ENCODE measurements around the gene BIRC3. TPM values are rescaled to one million over a fixed set of nuclear protein-coding genes. Genes with fewer than 3 reads are reported as not detected.

Gene BIRC3
- total RNA-seq, 3 donors from 2014 or later: 2.6 to 30.0 (median 10.8) TPM

DNA sequence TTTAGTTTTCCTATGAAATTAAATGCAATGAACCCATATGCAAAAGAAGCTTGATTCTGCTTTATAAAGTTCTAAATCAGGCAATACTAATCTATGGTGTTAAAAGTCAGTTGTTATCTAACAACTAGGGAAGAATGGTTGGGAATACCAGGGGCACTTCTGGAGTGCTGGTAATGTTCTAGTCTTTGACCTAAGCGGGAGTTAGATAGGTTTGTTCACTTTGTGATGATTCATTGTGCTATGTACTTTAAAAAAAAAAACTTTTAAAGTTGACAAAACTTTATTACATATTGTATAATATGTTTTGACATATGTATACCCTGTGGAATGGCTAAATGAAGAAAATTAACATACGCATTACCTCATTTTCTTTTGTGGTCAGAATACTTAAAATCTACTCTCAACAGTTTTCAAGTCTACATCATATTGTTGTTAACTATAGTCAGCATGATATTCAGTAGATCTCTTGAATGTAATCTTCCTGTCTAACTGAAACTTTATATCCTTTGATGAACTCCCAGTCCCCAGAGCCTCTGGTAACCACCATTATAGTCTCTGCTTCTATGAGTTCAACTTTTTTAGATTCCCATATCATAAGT lies 69.0 kb downstream of the BIRC3 start:
- H3K36me3 ChIP-seq: no peaks in the 10 kb centered on the region
- intact Hi-C loops (cut with DNase I; ENCODE audit: low total_unique reads): no loop called here

DNA sequence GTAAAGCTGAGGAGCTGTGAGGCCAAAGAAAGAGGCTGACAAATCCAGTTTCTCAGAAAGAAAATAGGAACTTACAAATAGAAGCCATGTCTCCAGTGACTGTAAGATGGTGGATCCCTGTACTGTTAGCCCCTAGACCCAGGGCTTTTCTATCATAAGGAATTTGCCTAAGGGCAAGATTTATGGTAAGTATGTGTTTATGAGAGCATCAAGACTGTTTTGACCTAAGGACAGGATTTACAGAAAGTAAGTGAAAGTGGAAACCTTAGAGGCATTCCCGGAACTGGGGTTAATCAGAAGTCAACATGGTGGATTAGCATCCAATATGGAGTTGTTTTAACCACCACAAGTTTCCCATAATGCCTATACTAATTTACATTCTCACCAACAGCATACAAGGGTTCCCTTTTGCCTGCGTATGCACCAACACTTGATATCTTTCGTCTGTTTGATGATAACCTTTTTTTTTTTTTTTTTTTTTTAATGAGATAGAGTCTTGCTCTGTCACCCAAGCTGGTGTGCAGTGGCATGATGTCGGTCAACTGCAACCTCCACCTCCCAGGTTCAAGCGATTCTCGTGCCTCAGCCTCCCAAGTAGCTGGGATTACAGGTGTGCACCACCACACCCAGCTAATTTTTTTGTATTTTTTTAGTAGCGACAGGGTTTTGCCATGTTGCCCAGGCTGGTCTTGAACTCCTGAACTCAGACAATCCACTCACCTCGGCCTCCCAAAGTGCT lies 69.9 kb downstream of the BIRC3 start:
- Histone ChIP-seq H3K4me1 (no peaks in the 10 kb centered on the region), H3K4me3 (no peak overlapping the region), H3K9me3 (no peaks in the 10 kb centered on the region), H3K27ac (no peak overlapping the region), H3K27me3 (no peaks in the 10 kb centered on the region), H3K36me3 (no peaks in the 10 kb centered on the region)
- TF ChIP-seq, protein P1, sequence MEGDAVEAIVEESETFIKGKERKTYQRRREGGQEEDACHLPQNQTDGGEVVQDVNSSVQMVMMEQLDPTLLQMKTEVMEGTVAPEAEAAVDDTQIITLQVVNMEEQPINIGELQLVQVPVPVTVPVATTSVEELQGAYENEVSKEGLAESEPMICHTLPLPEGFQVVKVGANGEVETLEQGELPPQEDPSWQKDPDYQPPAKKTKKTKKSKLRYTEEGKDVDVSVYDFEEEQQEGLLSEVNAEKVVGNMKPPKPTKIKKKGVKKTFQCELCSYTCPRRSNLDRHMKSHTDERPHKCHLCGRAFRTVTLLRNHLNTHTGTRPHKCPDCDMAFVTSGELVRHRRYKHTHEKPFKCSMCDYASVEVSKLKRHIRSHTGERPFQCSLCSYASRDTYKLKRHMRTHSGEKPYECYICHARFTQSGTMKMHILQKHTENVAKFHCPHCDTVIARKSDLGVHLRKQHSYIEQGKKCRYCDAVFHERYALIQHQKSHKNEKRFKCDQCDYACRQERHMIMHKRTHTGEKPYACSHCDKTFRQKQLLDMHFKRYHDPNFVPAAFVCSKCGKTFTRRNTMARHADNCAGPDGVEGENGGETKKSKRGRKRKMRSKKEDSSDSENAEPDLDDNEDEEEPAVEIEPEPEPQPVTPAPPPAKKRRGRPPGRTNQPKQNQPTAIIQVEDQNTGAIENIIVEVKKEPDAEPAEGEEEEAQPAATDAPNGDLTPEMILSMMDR (IDR thresholded peaks at IDR 0.05): no peak
- TF ChIP-seq POLR2A (IDR thresholded peaks at IDR 0.05): no peak
- TF ChIP-seq POLR2AphosphoS5 (IDR thresholded peaks at IDR 0.05): no peak
- intact Hi-C loops (cut with DNase I; ENCODE audit: low total_unique reads): no loop called here
- DNase-seq (ENCODE audit: low spot score in 2 of 2): no peak

More for the DNA sequence above, 69.0 kb downstream of the BIRC3 start:
- no peaks in the 10 kb centered on the region for H3K4me1 ChIP-seq
- TF ChIP-seq, protein P1 (IDR thresholded peaks at IDR 0.05): no peak
- TF ChIP-seq POLR2A (IDR thresholded peaks at IDR 0.05) (no peak), POLR2AphosphoS5 (IDR thresholded peaks at IDR 0.05) (no peak)
- H3K9me3 ChIP-seq: no peaks in the 10 kb centered on the region
- DNase-seq (ENCODE audit: low spot score in 2 of 2): no peak
- H3K27me3 ChIP-seq: no peaks in the 10 kb centered on the region
- no peak overlapping the region for H3K4me3 ChIP-seq
- H3K27ac ChIP-seq: no peak overlapping the region

Other genes with a start within 250 kb of the BIRC3 start
- 100 to 1,000 TPM; 179 to 215 (median 184) TPM for gene YAP1, start 207.0 kb upstream of the BIRC3 start, total RNA-seq
- gene BIRC2, start 29.7 kb downstream of the BIRC3 start, total RNA-seq: 10 to 100 TPM; 45.6 to 95.7 (median 48.5) TPM
- 100 to 1,000 TPM in 2 of 3 donors, 10 to 100 TPM in 1; 74.6 to 307 (median 167) TPM for gene TMEM123, start 135.3 kb downstream of the BIRC3 start, total RNA-seq
- gene MMP7, start 213.3 kb downstream of the BIRC3 start, total RNA-seq: 1,000 to 10,000 TPM in 1 of 3 donors, 100 to 1,000 TPM in 1, 1 to 10 TPM in 1; 2.1 to 1,213 (median 247) TPM

Measured in breast epithelium (tissue), 4 donors.